Measurements from ENCODE around the gene PUS1.

DNA sequence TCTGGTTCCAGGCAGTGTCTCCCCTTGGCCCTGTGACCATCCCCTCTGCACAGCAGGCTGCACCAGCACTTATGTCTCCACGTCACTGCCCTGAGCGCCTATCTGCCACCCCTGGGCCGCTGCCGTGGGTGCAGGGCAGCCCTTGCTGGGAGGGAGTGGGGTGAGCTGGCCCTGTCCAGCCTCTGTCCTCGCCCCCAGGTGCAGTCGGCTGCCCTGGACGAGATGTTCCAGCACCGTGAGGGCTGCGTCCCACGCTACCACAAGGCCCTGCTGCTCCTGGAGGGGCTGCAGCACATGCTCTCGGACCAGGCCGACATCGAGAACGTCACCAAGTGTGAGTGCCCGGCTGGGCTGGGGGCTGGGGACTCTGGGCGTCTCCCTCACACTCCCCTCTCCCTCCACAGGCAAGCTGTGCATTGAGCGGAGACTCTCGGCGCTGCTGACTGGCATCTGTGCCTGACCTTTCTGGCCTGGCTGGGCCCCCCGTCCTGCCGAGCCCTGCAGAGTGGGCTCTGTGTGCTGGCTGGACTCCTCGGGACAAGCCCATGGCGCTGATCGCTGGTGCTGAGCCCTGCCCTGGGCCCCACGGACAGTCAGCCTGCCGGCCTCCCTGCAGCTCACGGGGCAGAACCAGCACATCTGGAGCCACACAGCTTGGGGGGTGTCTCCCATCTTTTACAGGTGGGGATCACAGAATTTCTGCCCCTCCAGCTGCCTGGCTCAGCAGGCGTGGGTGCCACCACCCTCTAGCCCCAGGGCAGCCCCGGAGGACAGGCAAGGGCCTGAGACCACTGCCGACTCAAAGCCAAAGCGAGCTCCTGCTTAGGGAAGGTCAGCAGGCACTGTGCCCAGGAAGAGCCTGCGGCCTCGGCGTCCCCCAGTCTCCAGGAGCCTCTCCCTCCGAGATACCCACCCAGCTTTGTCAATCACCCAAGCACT, 7.9 kb upstream of the PUS1 start:
- no peak for TF ChIP-seq POLR2A (IDR thresholded peaks at IDR 0.05)
- TF ChIP-seq, protein P1, sequence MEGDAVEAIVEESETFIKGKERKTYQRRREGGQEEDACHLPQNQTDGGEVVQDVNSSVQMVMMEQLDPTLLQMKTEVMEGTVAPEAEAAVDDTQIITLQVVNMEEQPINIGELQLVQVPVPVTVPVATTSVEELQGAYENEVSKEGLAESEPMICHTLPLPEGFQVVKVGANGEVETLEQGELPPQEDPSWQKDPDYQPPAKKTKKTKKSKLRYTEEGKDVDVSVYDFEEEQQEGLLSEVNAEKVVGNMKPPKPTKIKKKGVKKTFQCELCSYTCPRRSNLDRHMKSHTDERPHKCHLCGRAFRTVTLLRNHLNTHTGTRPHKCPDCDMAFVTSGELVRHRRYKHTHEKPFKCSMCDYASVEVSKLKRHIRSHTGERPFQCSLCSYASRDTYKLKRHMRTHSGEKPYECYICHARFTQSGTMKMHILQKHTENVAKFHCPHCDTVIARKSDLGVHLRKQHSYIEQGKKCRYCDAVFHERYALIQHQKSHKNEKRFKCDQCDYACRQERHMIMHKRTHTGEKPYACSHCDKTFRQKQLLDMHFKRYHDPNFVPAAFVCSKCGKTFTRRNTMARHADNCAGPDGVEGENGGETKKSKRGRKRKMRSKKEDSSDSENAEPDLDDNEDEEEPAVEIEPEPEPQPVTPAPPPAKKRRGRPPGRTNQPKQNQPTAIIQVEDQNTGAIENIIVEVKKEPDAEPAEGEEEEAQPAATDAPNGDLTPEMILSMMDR (IDR thresholded peaks at IDR 0.05) = no peak

Measured in right lobe of liver (tissue), 4 donors.